K562 (cell line): ENCODE results near the gene ORAI3. TPM values are rescaled to one million over a fixed set of nuclear protein-coding genes. Genes with fewer than 3 reads are reported as not detected.

ENCODE experiments used
- ARNT ChIP-seq, 2 experiments: fragments of 450-650 bp; IDR thresholded peaks; 2 replicates each; pipeline ENCODE4 v1.6.1; 2016; ENCODE audit warnings: mild to moderate bottlenecking in 1 of 2
- CBX3 ChIP-seq, 2 experiments: IDR thresholded peaks; 1 replicate in 1 of 2; 2 replicates in 1 of 2; pipeline ENCODE4 v1.6.1; 2012; ENCODE audit warnings: inconsistent platforms in 2 of 2, low read length in 2 of 2, borderline replicate concordance in 1 of 2, control low read depth in 1 of 2
- ELF1 ChIP-seq: fragments of 200-800 bp; sonication (Bioruptor generic); IDR thresholded peaks from 2 replicates; pipeline ENCODE4 v1.6.1; 2016; ENCODE audit warnings: missing genetic modification characterization, missing compliant biosample characterization
- HDAC1 ChIP-seq, 2 experiments: fragments of 450-650 bp; IDR thresholded peaks; 2 replicates each; pipeline ENCODE4 v1.6.1; 2016 to 2017; ENCODE audit warnings: inconsistent platforms in 1 of 2, mild to moderate bottlenecking in 1 of 2, moderate library complexity in 1 of 2
- IRF2 ChIP-seq: sonication (generic); formaldehyde crosslinking; IDR thresholded peaks from 2 replicates; pipeline ENCODE4 v1.8.1; 2022; ENCODE audit warnings: mild to moderate bottlenecking, missing genetic modification reagents
- MED1 ChIP-seq: sonication (generic); formaldehyde crosslinking; IDR thresholded peaks from 2 replicates; pipeline ENCODE4 v1.8.1; 2023; ENCODE audit warnings: missing genetic modification reagents, borderline replicate concordance
- MYC ChIP-seq, 2 experiments: fragments of 250-450 bp in 1 of 2; sonication (Bioruptor Pico) in 1 of 2; IDR thresholded peaks; 2 replicates each; pipeline versions ENCODE4 v1.5.1 to v1.6.1; 2012 to 2021; ENCODE audit warnings: low read depth in 2 of 2, borderline replicate concordance in 1 of 2, improper control_type of control experiment in 1 of 2, low read length in 1 of 2, mild to moderate bottlenecking in 1 of 2, moderate library complexity in 1 of 2
- PHF8 ChIP-seq: fragments of 200-600 bp; sonication (generic); IDR thresholded peaks from 2 replicates; pipeline ENCODE4 v1.6.1; 2012; ENCODE audit warnings: mixed run types, mild to moderate bottlenecking, inconsistent platforms, low read length, moderate library complexity, borderline replicate concordance
- POLR2A ChIP-seq: fragments of 450-650 bp; conservative IDR thresholded peaks from 2 replicates; pipeline ENCODE4 v1.6.1; 2016
- POLR3A ChIP-seq: IDR thresholded peaks from 2 replicates; pipeline ENCODE4 v1.6.1; 2011; ENCODE audit warnings: borderline replicate concordance, mild to moderate bottlenecking, moderate library complexity; ENCODE audit not compliant: insufficient read length, insufficient read depth; ENCODE audit errors: extremely low read depth
- PPARD ChIP-seq: fragments of 250-450 bp; sonication (Bioruptor Pico); IDR thresholded peaks from 2 replicates; pipeline ENCODE4 v1.8.0; 2022; ENCODE audit warnings: inconsistent platforms, mild to moderate bottlenecking, moderate library complexity
- XRCC5 ChIP-seq: fragments of 200-400 bp; formaldehyde crosslinking; IDR thresholded peaks from 2 replicates; pipeline ENCODE4 v1.6.1; 2017; ENCODE audit warnings: low read depth, mild to moderate bottlenecking, low read length
- ZBTB1 ChIP-seq: sonication (generic); formaldehyde crosslinking; IDR thresholded peaks from 2 replicates; pipeline ENCODE4 v1.8.1; 2023; ENCODE audit warnings: missing genetic modification reagents, low read depth, mild to moderate bottlenecking, borderline replicate concordance
- ZFP30 ChIP-seq: fragments of 250-450 bp; sonication (Bioruptor Pico); IDR thresholded peaks from 2 replicates; pipeline ENCODE4 v1.8.0; 2022; ENCODE audit warnings: moderate library complexity, mild to moderate bottlenecking, inconsistent platforms, borderline replicate concordance
- ZFX ChIP-seq: sonication (generic); formaldehyde crosslinking; IDR thresholded peaks from 2 replicates; pipeline ENCODE4 v1.8.0; 2022; ENCODE audit warnings: mild to moderate bottlenecking, missing genetic modification reagents, moderate library complexity
- ZNF184 ChIP-seq: sonication (generic); formaldehyde crosslinking; IDR thresholded peaks from 2 replicates; pipeline ENCODE4 v1.5.0; 2020; ENCODE audit warnings: missing genetic modification reagents
- ZNF507 ChIP-seq: conservative IDR thresholded peaks from 2 replicates; pipeline ENCODE4 v1.6.1; 2017; ENCODE audit warnings: missing genetic modification characterization, missing compliant biosample characterization
- polyA plus RNA-seq, 8 experiments: library from polyadenylated mRNA; depleted of rRNA in 4 of 8; stranded (reverse) in 5 of 8; unstranded in 3 of 8; fragments of >200 nt; fragmentation: Nextera tagmentation in 2 of 8; fragmentation: Illumina TruSeq in 1 of 8; extraction: Ambion mirVana in 2 of 8; extraction: Trizol in 1 of 8; gene quantifications; 2 replicates each; pipeline versions ENCODE4 v1.2.1 to v1.2.3, GENCODE V29; 2011 to 2014; ENCODE audit warnings: inconsistent platforms in 1 of 8, missing spikeins in 1 of 8
- total RNA-seq, 7 experiments: library from RNA; depleted of rRNA in 6 of 7; stranded (reverse); fragments of >200 nt in 6 of 7; fragmentation: Illumina TruSeq in 2 of 7; extraction: Trizol in 2 of 7; gene quantifications; 2 replicates each; pipeline versions ENCODE4 v1.2.1 to v1.2.3, GENCODE V29; 2011 to 2021; ENCODE audit warnings: low replicate concordance in 1 of 7
- TF ChIP-seq, protein P1 (sequence below): fragments of 200-800 bp; sonication (Bioruptor generic); IDR thresholded peaks from 2 replicates; pipeline ENCODE4 v1.6.1; 2016; ENCODE audit warnings: missing genetic modification characterization, missing compliant biosample characterization
- TF ChIP-seq, protein P2 (sequence below): sonication (generic); formaldehyde crosslinking; IDR thresholded peaks from 2 replicates; pipeline ENCODE4 v1.8.0; 2022; ENCODE audit warnings: mild to moderate bottlenecking, missing genetic modification reagents
- TF ChIP-seq, protein P3 (sequence below): fragments of 250-450 bp; sonication (Bioruptor Pico); IDR thresholded peaks from 2 replicates; pipeline ENCODE4 v1.5.0; 2021

Gene ORAI3
- total and polyA plus RNA-seq, 9 of the 15 experiments (the other 6 are each of a cell fraction or from before 2014, with no cell fraction given): 4.9 to 23.3 (median 14.1) TPM

DNA sequence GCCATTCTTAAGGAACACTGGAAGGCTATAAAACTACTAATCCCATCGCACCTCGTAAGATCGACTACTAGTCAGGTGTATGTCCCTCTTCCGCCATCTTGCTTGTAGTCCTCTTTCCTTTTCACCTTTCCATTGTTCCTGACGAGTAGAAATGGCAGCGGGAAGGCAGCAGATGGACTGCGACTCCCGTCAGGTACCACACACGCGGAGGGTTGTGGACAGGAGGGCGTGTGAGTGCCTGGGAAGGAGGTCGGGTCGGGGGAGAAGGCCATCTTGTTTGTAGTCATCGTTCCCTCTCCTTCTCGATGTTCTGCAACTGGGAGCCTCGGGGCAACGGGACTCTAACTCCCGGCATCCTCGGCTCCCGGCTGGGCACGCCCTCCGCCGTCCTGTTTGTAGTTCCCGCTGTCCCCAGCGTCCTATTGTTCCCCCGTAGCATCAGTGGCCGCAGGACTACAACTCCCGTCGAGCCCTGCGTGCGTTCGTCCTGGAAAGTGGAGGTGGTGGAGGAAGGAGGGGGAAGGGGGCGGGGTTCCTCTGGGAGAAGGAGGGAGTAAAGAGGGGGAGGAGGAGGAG, 25.8 kb upstream of the ORAI3 start (continued):
- TF ChIP-seq, protein P1, sequence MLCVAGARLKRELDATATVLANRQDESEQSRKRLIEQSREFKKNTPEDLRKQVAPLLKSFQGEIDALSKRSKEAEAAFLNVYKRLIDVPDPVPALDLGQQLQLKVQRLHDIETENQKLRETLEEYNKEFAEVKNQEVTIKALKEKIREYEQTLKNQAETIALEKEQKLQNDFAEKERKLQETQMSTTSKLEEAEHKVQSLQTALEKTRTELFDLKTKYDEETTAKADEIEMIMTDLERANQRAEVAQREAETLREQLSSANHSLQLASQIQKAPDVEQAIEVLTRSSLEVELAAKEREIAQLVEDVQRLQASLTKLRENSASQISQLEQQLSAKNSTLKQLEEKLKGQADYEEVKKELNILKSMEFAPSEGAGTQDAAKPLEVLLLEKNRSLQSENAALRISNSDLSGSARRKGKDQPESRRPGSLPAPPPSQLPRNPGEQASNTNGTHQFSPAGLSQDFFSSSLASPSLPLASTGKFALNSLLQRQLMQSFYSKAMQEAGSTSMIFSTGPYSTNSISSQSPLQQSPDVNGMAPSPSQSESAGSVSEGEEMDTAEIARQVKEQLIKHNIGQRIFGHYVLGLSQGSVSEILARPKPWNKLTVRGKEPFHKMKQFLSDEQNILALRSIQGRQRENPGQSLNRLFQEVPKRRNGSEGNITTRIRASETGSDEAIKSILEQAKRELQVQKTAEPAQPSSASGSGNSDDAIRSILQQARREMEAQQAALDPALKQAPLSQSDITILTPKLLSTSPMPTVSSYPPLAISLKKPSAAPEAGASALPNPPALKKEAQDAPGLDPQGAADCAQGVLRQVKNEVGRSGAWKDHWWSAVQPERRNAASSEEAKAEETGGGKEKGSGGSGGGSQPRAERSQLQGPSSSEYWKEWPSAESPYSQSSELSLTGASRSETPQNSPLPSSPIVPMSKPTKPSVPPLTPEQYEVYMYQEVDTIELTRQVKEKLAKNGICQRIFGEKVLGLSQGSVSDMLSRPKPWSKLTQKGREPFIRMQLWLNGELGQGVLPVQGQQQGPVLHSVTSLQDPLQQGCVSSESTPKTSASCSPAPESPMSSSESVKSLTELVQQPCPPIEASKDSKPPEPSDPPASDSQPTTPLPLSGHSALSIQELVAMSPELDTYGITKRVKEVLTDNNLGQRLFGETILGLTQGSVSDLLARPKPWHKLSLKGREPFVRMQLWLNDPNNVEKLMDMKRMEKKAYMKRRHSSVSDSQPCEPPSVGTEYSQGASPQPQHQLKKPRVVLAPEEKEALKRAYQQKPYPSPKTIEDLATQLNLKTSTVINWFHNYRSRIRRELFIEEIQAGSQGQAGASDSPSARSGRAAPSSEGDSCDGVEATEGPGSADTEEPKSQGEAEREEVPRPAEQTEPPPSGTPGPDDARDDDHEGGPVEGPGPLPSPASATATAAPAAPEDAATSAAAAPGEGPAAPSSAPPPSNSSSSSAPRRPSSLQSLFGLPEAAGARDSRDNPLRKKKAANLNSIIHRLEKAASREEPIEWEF (CRISPR knock-in tag): no peak
- TF ChIP-seq ZNF184 (no peak), ZNF507 (tag) (no peak), POLR3A (no peak), ZFX (CRISPR knock-in tag) (no peak; the same call in 1 of the 2 replicates), POLR2A (peak; percentile 80), IRF2 (CRISPR knock-in tag) (no peak), XRCC5 (no peak), ZBTB1 (CRISPR knock-in tag) (no peak), PHF8 (peak; percentile 69; the same call in 1 of the 2 replicates), MYC (IDR thresholded peaks at IDR 0.05; ENCODE audit: low read depth, low read length) (peak; percentile 57; the same call in 1 of the 2 replicates), MYC (CRISPR knock-in tag; IDR thresholded peaks at IDR 0.05; ENCODE audit: borderline replicate concordance, low read depth) (no peak), ARNT (IDR thresholded peaks at IDR 0.05) (peak in 1 of 2 experiments; percentile 73; a peak in 1 of 4 replicates), HDAC1 (IDR thresholded peaks at IDR 0.05) (peak in 1 of 2 experiments; percentile 47; a peak in 1 of 4 replicates), ZFP30 (CRISPR knock-in tag) (no peak), CBX3 (IDR thresholded peaks at IDR 0.05; ENCODE audit: borderline replicate concordance in 1 of 2, low read length in 2 of 2) (0 out of 3 replicates have a peak, but pooled peaks of 1 of the 2 experiments have one; percentile 7), PPARD (no peak), MED1 (CRISPR knock-in tag) (no peak), ELF1 (tag) (peak; percentile 19; the same call in 1 of the 2 replicates)
- TF ChIP-seq, protein P2, sequence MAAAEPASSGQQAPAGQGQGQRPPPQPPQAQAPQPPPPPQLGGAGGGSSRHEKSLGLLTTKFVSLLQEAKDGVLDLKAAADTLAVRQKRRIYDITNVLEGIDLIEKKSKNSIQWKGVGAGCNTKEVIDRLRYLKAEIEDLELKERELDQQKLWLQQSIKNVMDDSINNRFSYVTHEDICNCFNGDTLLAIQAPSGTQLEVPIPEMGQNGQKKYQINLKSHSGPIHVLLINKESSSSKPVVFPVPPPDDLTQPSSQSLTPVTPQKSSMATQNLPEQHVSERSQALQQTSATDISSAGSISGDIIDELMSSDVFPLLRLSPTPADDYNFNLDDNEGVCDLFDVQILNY: no peak
- TF ChIP-seq, protein P3, sequence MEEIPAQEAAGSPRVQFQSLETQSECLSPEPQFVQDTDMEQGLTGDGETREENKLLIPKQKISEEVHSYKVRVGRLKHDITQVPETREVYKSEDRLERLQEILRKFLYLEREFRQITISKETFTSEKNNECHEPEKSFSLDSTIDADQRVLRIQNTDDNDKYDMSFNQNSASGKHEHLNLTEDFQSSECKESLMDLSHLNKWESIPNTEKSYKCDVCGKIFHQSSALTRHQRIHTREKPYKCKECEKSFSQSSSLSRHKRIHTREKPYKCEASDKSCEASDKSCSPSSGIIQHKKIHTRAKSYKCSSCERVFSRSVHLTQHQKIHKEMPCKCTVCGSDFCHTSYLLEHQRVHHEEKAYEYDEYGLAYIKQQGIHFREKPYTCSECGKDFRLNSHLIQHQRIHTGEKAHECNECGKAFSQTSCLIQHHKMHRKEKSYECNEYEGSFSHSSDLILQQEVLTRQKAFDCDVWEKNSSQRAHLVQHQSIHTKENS (CRISPR knock-in tag): 0 out of 2 replicates have a peak, but pooled peaks have one; percentile 24
